Activated CD4-positive, alpha-beta T cell treated with anti-CD3 and anti-CD28 coated beads for 24 hours (primary cell): Measurements from ENCODE around the gene RHBDD1.
A peak's percentile ranks its signal among the peaks of the same experiment; 100 is the strongest.

ENCODE experiments used
- DNase-seq, 2 donors: peaks; one replicate each; pipeline ENCODE4 v3.0.0-alpha.2; 2020; ENCODE audit warnings: low read depth in 2 of 2

Gene RHBDD1

GRCh38 chr2:227031379-227031778, 195.5 kb downstream of the RHBDD1 start:
- DNase-seq: no peak

GRCh38 chr2:227033471-227034148, 197.8 kb downstream of the RHBDD1 start:
- DNase-seq: peak in 1 of 2 donors; percentile 17

- DNase-seq: no peak
Observed at GRCh38 chr2:227035711-227036367, 200.0 kb downstream of the RHBDD1 start.

- DNase-seq: no peak
Observed at GRCh38 chr2:227036527-227036926, 200.7 kb downstream of the RHBDD1 start.

GRCh38 chr2:227038550-227039189, 202.8 kb downstream of the RHBDD1 start:
- DNase-seq: no peak

- DNase-seq: no peak
Observed at GRCh38 chr2:227043981-227044380, 208.1 kb downstream of the RHBDD1 start.
